Retina (tissue), 1 donor: Measurements from ENCODE around the gene PEAR1.

Source experiments
- DNase-seq: peaks from one replicate; pipeline ENCODE4 v3.0.0-alpha.2; 2016

The PEAR1 gene

GRCh38 chr1:156884560-156885184 lies 8.8 kb upstream of the PEAR1 start:
- DNase-seq, result no peak

- DNase-seq, result no peak
Observed at GRCh38 chr1:156885314-156885713, 8.2 kb upstream of the PEAR1 start.

GRCh38 chr1:156885880-156886355 lies 7.6 kb upstream of the PEAR1 start:
- DNase-seq, result no peak

GRCh38 chr1:156886583-156887281 lies 6.8 kb upstream of the PEAR1 start:
- no peak for DNase-seq

- DNase-seq, result no peak
Observed at GRCh38 chr1:156887317-156887716, 6.2 kb upstream of the PEAR1 start.

GRCh38 chr1:156887734-156888133 lies 5.8 kb upstream of the PEAR1 start:
- no peak for DNase-seq

- peak; percentile 83 for DNase-seq
Observed at GRCh38 chr1:156889802-156890580, 3.5 kb upstream of the PEAR1 start.

GRCh38 chr1:156892190-156893047 lies 1.1 kb upstream of the PEAR1 start:
- peak; percentile 92 for DNase-seq

- no peak for DNase-seq
Observed at GRCh38 chr1:156894001-156894400, 483 bp downstream of the PEAR1 start.

- no peak for DNase-seq
Observed at GRCh38 chr1:156894711-156895454, 1.4 kb downstream of the PEAR1 start.

- DNase-seq, result no peak
Observed at GRCh38 chr1:156895455-156895812, 1.9 kb downstream of the PEAR1 start.

- no peak for DNase-seq
Observed at GRCh38 chr1:156895927-156896326, 2.4 kb downstream of the PEAR1 start.

- DNase-seq, result no peak
Observed at GRCh38 chr1:156896490-156897033, 3.0 kb downstream of the PEAR1 start.

GRCh38 chr1:156897078-156897825 lies 3.7 kb downstream of the PEAR1 start:
- no peak for DNase-seq

- DNase-seq, result no peak
Observed at GRCh38 chr1:156898161-156898566, 4.6 kb downstream of the PEAR1 start.

- no peak for DNase-seq
Observed at GRCh38 chr1:156898971-156899664, 5.6 kb downstream of the PEAR1 start.

- no peak for DNase-seq
Observed at GRCh38 chr1:156899956-156900718, 6.6 kb downstream of the PEAR1 start.

- DNase-seq, result no peak
Observed at GRCh38 chr1:156900896-156901589, 7.5 kb downstream of the PEAR1 start.

GRCh38 chr1:156901590-156901900 lies 8.0 kb downstream of the PEAR1 start:
- no peak for DNase-seq
